CD4-positive, CD25-positive, alpha-beta regulatory T cell (primary cell): ENCODE data around the gene TRIP12. TPM values are rescaled to one million over a fixed set of nuclear protein-coding genes. Genes with fewer than 3 reads are reported as not detected.
"Not testable (repeated sequence)": the region's sequence is repeated elsewhere in the genome, so short reads cannot be mapped to it uniquely, and the experiment has no call there.

Experiments used
- ATAC-seq, 2 donors: fragments of 150-1000 bp; cut with Tn5 transposase; one replicate each; pipeline ENCODE4 v1.10.0; 2021; ENCODE audit warnings: low read depth in 2 of 2, moderate number of reproducible peaks in 2 of 2, moderate library complexity in 1 of 2
- DNase-seq, 3 donors: peaks; one replicate each; pipeline versions ENCODE4 v3.0.0 to v3.0.0-alpha.2; 2012 to 2022; ENCODE audit warnings: mixed read lengths in 1 of 3
- H3K27ac ChIP-seq: one replicate; pipeline ENCODE4 v1.7.0; 2013; ENCODE audit warnings: mild to moderate bottlenecking, low read length; ENCODE audit not compliant: insufficient read depth, poor library complexity, severe bottlenecking
- H3K27me3 ChIP-seq: one replicate; pipeline ENCODE4 v1.7.0; 2013; ENCODE audit warnings: low read length; ENCODE audit not compliant: control insufficient read depth, insufficient read depth
- H3K36me3 ChIP-seq: one replicate; pipeline ENCODE4 v1.7.0; 2013; ENCODE audit warnings: mild to moderate bottlenecking, low read length, moderate library complexity; ENCODE audit not compliant: control insufficient read depth, insufficient read depth
- H3K4me1 ChIP-seq: 2 replicates; pipeline ENCODE4 v1.7.0; 2013; ENCODE audit warnings: mild to moderate bottlenecking, low read length; ENCODE audit not compliant: insufficient read depth, control insufficient read depth, poor library complexity, severe bottlenecking
- H3K4me3 ChIP-seq: one replicate; pipeline ENCODE4 v1.7.0; 2013; ENCODE audit warnings: low read depth, mild to moderate bottlenecking, low read length, moderate library complexity
- H3K9me3 ChIP-seq, 2 experiments: 1 replicate in 1 of 2; 2 replicates in 1 of 2; pipeline ENCODE4 v1.7.0; 2013; ENCODE audit warnings: low read length in 2 of 2, mild to moderate bottlenecking in 1 of 2, moderate library complexity in 1 of 2; ENCODE audit not compliant: control insufficient read depth in 2 of 2
- H3K27ac Mint-ChIP-seq, 3 donors: one replicate each; pipeline ENCODE4 v1.8.0; 2020 to 2022; ENCODE audit warnings: mild to moderate bottlenecking in 3 of 3, mixed read lengths in 3 of 3, moderate library complexity in 2 of 3
- H3K27me3 Mint-ChIP-seq: one replicate; pipeline ENCODE4 v1.8.0; 2022; ENCODE audit warnings: mild to moderate bottlenecking, mixed read lengths
- H3K36me3 Mint-ChIP-seq: one replicate; pipeline ENCODE4 v1.8.0; 2020; ENCODE audit warnings: mixed read lengths
- H3K4me1 Mint-ChIP-seq, 4 donors: one replicate each; pipeline ENCODE4 v1.8.0; 2020 to 2022; ENCODE audit warnings: mixed read lengths in 4 of 4, mild to moderate bottlenecking in 1 of 4
- H3K4me3 Mint-ChIP-seq, 4 donors: one replicate each; pipeline ENCODE4 v1.8.0; 2020 to 2022; ENCODE audit warnings: mild to moderate bottlenecking in 4 of 4, mixed read lengths in 4 of 4, moderate library complexity in 3 of 4
- H3K9me3 Mint-ChIP-seq, 7 donors: one replicate each; pipeline ENCODE4 v1.8.0; 2020 to 2022; ENCODE audit warnings: mixed read lengths in 7 of 7, mild to moderate bottlenecking in 3 of 7, moderate library complexity in 2 of 7
- polyA plus RNA-seq, 4 donors: library from polyadenylated mRNA; unstranded; fragments of 300-500 nt; fragmentation: Illumina TruSeq; gene quantifications; one replicate each; pipeline ENCODE4 v1.2.3, GENCODE V29; 2021
- total RNA-seq: library from RNA; stranded (reverse); gene quantifications from one replicate; pipeline ENCODE4 v1.2.3, GENCODE V29; 2022

The TRIP12 gene
- total and polyA plus RNA-seq, 5 donors from 2014 or later, result 40.5 to 216 (median 48.3) TPM

DNA sequence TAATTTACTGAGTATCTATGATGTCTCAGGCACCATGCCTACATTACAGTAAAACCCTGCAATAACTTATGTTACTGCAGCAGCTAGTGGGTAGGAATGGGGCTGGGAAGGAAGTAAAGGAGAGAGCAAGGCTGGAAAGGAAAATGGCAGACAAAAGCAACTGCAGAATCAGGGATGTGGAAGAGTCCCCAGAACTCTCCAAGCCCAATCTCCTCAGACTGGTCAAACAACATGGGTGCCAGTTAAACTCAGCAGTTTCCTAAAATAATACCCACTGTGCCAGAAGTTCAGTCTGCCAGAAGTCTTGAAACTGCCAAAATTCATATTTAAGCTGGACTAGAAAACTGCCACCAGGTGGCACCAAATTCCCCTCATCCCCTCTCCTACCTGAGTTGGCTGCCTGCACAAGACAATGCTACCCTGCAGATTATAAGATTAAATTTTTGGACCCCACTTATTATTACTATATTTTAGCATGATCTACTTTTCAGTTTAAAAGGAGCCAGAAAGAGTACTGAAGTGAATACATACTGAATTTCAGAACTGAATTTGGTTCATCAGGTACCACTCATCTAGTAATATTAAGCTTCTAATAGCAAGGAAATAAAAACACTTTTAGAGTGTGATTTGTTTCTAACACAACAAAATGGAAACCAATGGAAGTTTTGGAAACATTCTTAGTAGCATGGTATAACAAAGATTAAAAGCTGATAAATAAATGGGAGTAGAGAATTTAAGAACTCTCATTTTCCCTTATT, 120.6 kb downstream of the TRIP12 start:
- H3K9me3 Mint-ChIP-seq, result no peaks in the 10 kb centered on the region
- peak; percentile 52 to 88 (median 73) for DNase-seq
- H3K27me3 Mint-ChIP-seq, result no peaks in the 10 kb centered on the region
- Histone ChIP-seq H3K27me3 (no peaks in the 10 kb centered on the region), H3K4me3 (no peak overlapping the region), H3K36me3 (peaks cover 80% of the 10 kb centered on the region), H3K4me1 (no peaks in the 10 kb centered on the region), H3K9me3 (no peaks in the 10 kb centered on the region), H3K27ac (no peak overlapping the region)
- peaks cover 51% of the 10 kb centered on the region for H3K36me3 Mint-ChIP-seq
- ATAC-seq, result peak; percentile 68 to 83
- H3K4me3 Mint-ChIP-seq, result no peak overlapping the region
- H3K4me1 Mint-ChIP-seq, result peaks cover 4 to 15% (median 7%) of the 10 kb centered on the region in 4 donors
- no peak overlapping the region for H3K27ac Mint-ChIP-seq

DNA sequence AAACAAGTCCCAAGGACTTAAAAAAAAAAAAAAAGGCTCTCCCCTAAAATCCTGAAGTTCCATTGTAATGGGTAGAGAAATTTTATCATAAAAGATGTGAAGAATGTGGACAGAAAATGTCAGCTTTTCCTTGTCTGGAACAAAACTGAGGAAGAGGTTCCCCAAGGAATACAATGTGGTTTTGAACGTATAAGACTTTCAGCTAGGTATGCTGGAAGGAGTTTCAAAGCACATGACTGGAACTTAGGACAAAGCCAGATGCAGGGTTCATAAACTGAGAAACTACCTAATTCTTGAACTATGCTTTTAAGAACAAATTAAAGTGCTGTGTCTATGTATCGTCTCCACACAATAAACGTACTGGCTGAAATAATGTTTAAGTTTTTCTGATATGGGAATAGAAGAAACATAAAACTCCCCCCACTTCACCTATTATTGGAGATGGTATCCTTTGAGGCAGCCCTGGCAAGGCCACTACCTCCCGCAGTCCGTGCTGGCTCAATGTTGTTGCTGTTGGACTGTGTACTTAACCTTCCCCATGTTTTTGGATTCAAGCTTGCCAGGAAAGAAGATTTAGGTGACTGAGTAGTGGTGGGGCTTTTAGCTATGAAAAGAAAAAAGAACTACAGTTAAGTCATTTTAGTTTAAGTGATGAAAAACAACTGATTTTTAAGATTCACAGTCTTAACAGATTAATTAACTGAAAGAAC, 123.2 kb downstream of the TRIP12 start:
- peaks cover 46% of the 10 kb centered on the region for H3K36me3 Mint-ChIP-seq
- ATAC-seq, result no peak
- H3K36me3 ChIP-seq, result peaks cover 78% of the 10 kb centered on the region

DNA sequence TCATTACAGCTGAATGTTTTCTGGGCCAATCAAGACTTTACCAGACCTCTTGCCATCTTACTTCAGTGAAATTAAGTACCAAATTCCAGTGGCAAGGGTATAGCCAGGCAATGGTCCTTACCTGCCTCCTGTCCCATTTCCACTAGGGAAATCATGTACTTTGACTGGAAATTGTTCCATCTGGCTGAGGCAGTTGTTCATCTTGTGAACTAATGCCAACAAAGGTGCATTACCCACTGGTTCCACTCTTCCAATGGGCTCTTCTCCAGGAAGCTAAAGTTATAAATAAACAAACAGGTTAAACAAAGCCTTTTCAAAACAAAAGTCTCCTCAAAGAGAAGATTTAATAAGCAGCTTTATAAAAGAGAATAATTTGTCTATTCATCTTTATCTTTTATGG, 126.8 kb downstream of the TRIP12 start:
- H3K27me3 Mint-ChIP-seq, result no peaks in the 10 kb centered on the region
- H3K27ac Mint-ChIP-seq, result no peak overlapping the region
- no peaks in the 10 kb centered on the region for H3K27me3 ChIP-seq
- H3K9me3 Mint-ChIP-seq, result no peaks in the 10 kb centered on the region
- DNase-seq (no peak), ATAC-seq (no peak)
- H3K27ac ChIP-seq, result no peak overlapping the region
- no peak overlapping the region for H3K4me3 ChIP-seq
- no peaks in the 10 kb centered on the region for H3K4me1 ChIP-seq
- no peak overlapping the region for H3K4me3 Mint-ChIP-seq
- H3K9me3 ChIP-seq, result no peaks in the 10 kb centered on the region
- peaks cover 0 to 7% (median 2%) of the 10 kb centered on the region in 4 donors for H3K4me1 Mint-ChIP-seq
- peaks cover 57% of the 10 kb centered on the region for H3K36me3 Mint-ChIP-seq
- H3K36me3 ChIP-seq, result peaks cover 87% of the 10 kb centered on the region

More for the DNA sequence above, 123.2 kb downstream of the TRIP12 start:
- Histone ChIP-seq H3K4me1 (no peaks in the 10 kb centered on the region), H3K4me3 (no peak overlapping the region), H3K27me3 (no peaks in the 10 kb centered on the region), H3K9me3 (no peaks in the 10 kb centered on the region), H3K27ac (no peak overlapping the region)
- Mint-ChIP-seq H3K4me3 (no peak overlapping the region), H3K4me1 (peaks cover 4 to 10% (median 7%) of the 10 kb centered on the region in 4 donors), H3K27ac (peak overlapping the region in 1 of 3 donors; percentile 59), H3K9me3 (no peaks in the 10 kb centered on the region), H3K27me3 (no peaks in the 10 kb centered on the region)
- DNase-seq, result no peak

DNA sequence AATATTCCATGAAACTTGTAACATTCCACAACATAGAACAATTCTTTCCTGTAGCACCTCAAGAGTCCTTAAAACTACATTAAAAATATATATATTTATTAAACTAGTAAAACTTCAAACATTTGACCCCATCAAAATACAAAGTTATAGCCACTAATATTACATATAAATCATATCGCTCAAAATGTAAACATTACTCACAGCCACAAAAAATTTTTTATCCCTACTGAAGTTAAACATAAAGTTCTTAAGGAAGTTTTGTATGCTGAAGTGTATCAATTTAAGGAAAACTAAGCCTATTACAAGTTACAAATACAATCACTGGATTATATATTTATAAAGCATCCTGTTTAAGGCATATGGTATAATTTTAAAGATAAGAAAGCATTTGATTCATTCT, 127.2 kb downstream of the TRIP12 start:
- Histone ChIP-seq H3K9me3 (no peaks in the 10 kb centered on the region), H3K36me3 (peaks cover 91% of the 10 kb centered on the region), H3K4me3 (no peak overlapping the region), H3K27ac (no peak overlapping the region), H3K27me3 (no peaks in the 10 kb centered on the region), H3K4me1 (no peaks in the 10 kb centered on the region)
- Mint-ChIP-seq H3K27ac (no peak overlapping the region), H3K36me3 (peaks cover 57% of the 10 kb centered on the region), H3K4me3 (no peak overlapping the region), H3K4me1 (peaks cover 0 to 7% (median 3%) of the 10 kb centered on the region in 4 donors), H3K9me3 (no peaks in the 10 kb centered on the region), H3K27me3 (no peaks in the 10 kb centered on the region)
- DNase-seq (no peak), ATAC-seq (no peak)

DNA sequence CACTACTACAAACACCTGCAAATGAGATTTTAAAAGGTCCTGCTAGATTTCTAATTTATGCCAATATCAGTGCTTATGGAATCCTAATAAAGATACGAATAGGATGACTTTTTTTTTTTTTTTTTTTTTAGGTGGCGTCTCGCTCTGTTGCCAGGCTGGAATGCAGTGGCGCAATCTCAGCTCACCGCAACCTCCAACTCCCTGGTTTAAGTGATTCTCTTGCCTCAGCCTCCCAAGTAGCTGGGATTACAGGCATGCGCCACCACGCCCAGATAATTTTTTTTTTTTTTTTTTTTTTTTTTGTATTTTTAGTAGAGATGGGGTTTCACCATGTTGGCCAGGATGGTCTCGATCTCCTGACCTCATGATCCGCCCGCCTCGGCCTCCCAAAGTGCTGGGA, 135.5 kb downstream of the TRIP12 start:
- H3K4me1 ChIP-seq, ATAC-seq, H3K27me3 Mint-ChIP-seq, DNase-seq, H3K27ac ChIP-seq, H3K4me3 ChIP-seq, H3K9me3 Mint-ChIP-seq, H3K9me3 ChIP-seq, H3K27me3 ChIP-seq, H3K4me3 Mint-ChIP-seq: not testable (repeated sequence)
- Mint-ChIP-seq H3K27ac (peak overlapping the region in 1 of 3 donors; percentile 41), H3K4me1 (peaks cover 8 to 31% (median 21%) of the 10 kb centered on the region in 4 donors), H3K36me3 (peaks cover 39% of the 10 kb centered on the region)
- H3K36me3 ChIP-seq, result peaks cover 67% of the 10 kb centered on the region

DNA sequence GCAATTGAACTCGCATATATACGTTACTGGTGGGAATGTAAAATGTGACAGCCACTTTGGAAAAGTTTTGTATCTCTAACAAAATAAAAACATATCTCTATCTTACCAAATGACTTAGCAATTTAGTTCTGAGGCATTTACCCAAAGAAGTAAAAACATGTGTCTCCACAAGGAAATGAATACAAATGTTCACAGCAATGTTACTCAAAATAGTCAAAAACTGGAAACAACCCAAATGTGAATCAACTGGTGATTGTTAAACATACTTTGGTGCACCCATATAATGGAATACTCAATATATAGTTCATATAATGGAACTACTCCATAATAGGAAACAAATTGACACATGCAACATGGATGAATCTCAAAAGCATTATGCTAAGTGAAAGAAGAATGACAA, 137.0 kb downstream of the TRIP12 start:
- Histone ChIP-seq H3K9me3 (no peaks in the 10 kb centered on the region), H3K27ac (no peak overlapping the region)
- ATAC-seq, result no peak

DNA sequence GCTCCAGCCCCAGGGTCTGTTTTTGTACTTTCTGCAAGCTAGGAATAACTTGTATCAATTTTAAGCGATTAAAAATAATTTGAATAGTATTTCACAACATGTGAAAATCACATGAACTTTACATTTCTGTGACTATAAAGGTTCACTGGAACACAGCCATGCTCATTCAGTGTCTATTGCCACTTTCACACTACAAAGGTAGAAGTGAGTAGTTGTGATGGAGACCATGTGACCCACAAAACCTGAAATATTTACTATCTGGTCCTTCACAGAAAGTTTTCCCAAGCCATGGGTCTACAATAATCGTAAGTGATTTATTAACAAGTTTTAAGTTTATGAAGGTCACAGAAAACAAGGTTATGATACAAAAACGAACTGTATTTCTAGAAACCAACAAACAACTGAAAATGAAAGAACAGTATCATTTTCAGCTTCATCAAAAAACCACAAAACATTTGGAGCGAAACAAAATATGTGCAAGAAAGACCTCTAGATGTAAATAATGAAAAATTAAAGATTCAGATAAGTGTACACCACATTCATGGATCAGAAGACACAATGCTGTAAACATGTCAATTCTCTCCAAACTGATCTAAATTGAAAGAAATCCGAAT, 138.6 kb downstream of the TRIP12 start:
- H3K27me3 Mint-ChIP-seq, result no peaks in the 10 kb centered on the region
- Histone ChIP-seq H3K4me3 (peak overlapping the region; percentile 8), H3K4me1 (peaks cover 2% of the 10 kb centered on the region), H3K27me3 (no peaks in the 10 kb centered on the region), H3K36me3 (peaks cover 55% of the 10 kb centered on the region), H3K27ac (peak overlapping the region; percentile 29), H3K9me3 (no peaks in the 10 kb centered on the region)
- ATAC-seq, result no peak
- DNase-seq, result no peak
- H3K9me3 Mint-ChIP-seq, result no peaks in the 10 kb centered on the region
- H3K4me1 Mint-ChIP-seq, result peaks cover 13 to 43% (median 22%) of the 10 kb centered on the region in 4 donors
- H3K36me3 Mint-ChIP-seq, result peaks cover 32% of the 10 kb centered on the region
- H3K4me3 Mint-ChIP-seq, result no peak overlapping the region
- peak overlapping the region in 2 of 3 donors; percentile 2 to 43 for H3K27ac Mint-ChIP-seq

More for the DNA sequence above, 137.0 kb downstream of the TRIP12 start:
- H3K4me3 ChIP-seq, result no peak overlapping the region
- Mint-ChIP-seq H3K27me3 (no peaks in the 10 kb centered on the region), H3K4me1 (peaks cover 13 to 37% (median 23%) of the 10 kb centered on the region in 4 donors), H3K27ac (peak overlapping the region; percentile 2 to 32 (median 20)), H3K36me3 (peaks cover 39% of the 10 kb centered on the region), H3K4me3 (no peak overlapping the region), H3K9me3 (no peaks in the 10 kb centered on the region)
- peaks cover 2% of the 10 kb centered on the region for H3K4me1 ChIP-seq
- no peak for DNase-seq
- peaks cover 56% of the 10 kb centered on the region for H3K36me3 ChIP-seq
- H3K27me3 ChIP-seq, result no peaks in the 10 kb centered on the region
